HK-2 (cell line): ENCODE results near the gene WDR54.

Experiments
- DNase-seq: peaks from one replicate; pipeline ENCODE4 v3.0.0-alpha.2; 2018; ENCODE audit not compliant: unreplicated experiment

The WDR54 gene, protein sequence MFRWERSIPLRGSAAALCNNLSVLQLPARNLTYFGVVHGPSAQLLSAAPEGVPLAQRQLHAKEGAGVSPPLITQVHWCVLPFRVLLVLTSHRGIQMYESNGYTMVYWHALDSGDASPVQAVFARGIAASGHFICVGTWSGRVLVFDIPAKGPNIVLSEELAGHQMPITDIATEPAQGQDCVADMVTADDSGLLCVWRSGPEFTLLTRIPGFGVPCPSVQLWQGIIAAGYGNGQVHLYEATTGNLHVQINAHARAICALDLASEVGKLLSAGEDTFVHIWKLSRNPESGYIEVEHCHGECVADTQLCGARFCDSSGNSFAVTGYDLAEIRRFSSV

GRCh38 chr2:74421221-74421870, at the start of gene WDR54, which contains the start of gene C2orf81:
Gene WDR54, plus strand, starts transcription at chr2:74421730. Its CDS starts 424 bp downstream, at chr2:74422154.
Gene C2orf81, minus strand, starts transcription at chr2:74421619. Its CDS starts 59 bp downstream, at chr2:74421560.
- DNase-seq: no peak

- no peak for DNase-seq
These were observed 48.9 kb upstream of the WDR54 start for GRCh38 chr2:74372674-74373073.

- no peak for DNase-seq
These were observed 48.3 kb upstream of the WDR54 start for GRCh38 chr2:74373221-74373676.

GRCh38 chr2:74373985-74374384, 47.5 kb upstream of the WDR54 start:
- no peak for DNase-seq

DNA sequence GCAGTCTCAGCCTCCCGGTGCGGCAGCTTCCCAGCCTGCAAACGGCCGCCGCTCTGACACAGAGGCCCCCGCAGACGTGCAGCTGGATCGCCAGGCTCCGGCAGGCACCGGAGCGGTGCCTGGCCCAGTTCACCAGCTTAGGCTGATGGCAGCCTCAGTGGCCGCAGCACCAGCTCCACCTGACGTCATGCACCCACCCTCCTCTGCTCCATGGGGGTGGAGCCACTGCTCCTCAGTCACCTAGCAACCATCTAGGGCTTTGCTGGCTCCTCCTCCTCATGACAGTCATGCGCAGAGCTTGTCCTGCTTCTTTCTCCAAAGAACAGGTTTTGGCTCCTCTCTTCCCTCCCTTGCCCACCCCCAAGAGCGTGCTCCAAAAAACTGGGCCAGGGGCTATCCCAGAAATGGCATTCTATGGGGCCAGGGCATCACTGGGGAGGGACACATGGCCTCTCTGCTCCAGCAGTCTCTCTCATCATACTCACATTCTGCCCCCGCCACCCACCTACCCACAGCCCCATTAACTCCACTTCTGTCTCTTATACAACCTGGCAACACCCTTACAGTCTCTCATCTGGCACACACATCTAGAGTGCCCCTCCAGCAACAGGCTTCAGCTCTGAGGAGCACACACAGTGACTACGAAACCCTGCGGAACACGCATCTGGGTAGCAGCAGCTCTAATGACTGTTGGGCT, 46.9 kb upstream of the WDR54 start:
- no peak for DNase-seq

DNA sequence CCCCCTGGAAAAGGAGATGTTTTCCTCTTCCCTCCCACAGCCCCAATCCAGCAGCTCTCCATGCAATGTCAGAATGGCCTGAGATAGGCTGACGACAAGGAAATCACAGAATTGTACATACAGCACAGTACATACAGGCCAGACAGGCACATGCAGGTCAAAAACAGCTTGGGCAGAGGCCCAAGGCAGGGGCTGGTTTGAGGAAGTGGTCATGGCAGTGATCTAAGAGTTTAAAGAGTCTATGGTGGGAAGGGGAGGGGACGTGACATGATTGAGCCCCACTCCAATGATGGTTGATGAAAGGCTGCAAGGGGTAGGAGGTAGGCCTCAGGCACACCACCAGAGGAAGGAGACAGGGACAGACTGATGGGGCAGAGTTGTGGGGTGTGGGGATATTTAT, 45.7 kb upstream of the WDR54 start:
- DNase-seq: no peak

DNA sequence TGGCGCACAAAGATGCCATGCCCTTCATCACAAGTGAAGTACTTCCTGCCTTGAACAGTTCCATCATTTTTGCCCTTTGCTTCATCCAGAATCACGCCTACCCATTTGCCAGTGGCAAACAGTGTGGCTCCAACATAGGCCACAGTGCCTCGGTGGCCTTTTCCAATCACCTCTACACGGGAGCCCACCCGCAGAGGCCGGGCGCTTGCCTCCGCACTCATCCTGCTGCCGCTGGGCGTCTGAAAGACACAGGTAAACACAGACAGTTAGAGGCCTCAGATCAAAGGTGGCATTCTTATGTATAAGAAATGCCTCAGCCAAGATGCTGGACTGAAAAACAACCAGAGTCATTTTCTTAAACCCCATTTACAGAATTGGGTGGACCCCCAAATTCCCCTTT, 43.5 kb upstream of the WDR54 start:
- no peak for DNase-seq

DNA sequence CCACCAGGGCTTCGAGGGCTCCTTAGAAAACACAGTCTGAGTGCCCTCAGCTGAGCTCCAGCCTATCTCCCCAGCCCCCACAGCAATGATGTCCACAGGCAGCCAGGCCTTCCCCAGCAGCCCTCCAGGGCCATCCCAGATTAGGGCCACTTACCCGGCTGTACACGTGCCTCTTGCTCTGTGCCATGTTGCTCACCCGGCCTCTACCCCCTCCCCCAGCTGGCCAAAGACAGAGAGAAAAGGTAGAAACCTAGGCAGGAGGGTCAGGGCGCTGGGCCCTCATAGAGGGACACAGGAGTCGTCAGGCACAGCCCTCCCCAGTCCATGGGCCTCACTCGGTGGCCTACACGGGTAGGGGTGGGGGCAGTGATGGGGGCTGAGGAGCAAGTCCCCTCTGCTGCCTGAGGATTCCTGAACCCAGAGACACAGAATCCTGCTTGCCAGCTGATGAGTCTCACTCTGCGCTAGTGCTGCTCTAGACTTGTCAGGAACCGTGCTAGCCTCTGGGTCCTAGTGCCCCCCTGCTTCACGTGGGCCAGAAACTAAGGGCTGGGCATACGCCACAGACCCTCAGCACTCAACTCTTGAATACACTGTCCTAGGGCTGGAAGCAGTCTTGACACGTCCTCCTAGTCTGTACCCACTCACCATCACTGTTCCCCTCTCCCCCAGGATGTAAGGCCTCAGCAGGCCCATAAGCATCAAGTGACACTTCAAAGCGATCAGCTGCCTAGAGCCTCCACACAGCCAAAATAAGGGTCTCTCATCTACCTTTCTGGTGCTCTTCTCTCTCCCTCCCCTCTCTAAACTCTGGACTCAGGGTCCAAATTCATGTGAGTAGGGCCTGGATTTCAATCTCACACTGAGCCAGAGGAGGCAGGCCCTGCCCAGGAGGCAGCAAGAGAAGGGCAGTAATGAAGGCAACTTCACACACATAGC, 41.4 kb upstream of the WDR54 start, which contains the start of gene DCTN1:
Gene DCTN1, minus strand, starts transcription at position 461 of the 939 bp plus-strand sequence. Its CDS starts 274 bp downstream, at position 187.
- peak; percentile 48 for DNase-seq

DNA sequence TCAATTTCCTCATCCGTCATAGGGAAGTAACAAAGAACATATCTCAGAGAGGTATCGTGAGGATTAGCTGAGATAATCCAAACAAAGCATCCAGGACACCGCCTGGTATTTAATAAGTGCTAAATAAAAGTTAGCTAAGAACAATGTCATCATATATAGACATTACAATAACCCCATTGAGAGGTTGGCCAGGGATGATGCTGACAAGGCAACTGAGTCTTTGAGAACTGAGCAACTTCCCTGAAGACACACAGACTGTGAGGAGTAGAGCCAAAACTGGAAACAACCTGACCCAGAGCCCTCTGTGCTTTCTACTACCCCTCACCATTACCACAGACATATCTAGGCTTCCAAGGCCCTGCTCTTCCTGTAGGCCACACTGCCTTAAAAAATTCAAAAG, 39.8 kb upstream of the WDR54 start:
- DNase-seq: no peak

- DNase-seq: no peak
These were observed 38.3 kb upstream of the WDR54 start for GRCh38 chr2:74383254-74383653.

GRCh38 chr2:74384051-74384450, 37.5 kb upstream of the WDR54 start:
- DNase-seq: no peak

DNA sequence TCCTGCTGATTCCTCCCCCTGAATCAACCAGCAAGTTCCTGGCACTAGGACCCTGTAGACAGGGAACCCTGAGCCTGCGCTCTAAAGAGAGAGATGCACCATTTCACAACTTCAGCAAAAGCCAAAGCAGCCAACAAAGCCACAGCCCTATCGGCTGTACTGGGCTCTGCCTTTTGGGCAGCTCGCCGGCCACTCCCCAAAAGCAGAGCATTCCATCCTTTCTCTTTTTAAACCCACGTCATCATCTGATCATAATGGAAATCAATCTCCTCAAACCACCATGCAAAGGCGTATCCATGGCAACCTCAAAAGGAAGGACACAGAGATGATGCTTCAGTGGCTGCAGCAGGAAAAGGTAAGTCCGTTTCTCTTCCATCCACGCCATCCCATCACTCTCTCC, 36.1 kb upstream of the WDR54 start:
- no peak for DNase-seq

GRCh38 chr2:74387346-74387745, 34.2 kb upstream of the WDR54 start:
- no peak for DNase-seq

DNA sequence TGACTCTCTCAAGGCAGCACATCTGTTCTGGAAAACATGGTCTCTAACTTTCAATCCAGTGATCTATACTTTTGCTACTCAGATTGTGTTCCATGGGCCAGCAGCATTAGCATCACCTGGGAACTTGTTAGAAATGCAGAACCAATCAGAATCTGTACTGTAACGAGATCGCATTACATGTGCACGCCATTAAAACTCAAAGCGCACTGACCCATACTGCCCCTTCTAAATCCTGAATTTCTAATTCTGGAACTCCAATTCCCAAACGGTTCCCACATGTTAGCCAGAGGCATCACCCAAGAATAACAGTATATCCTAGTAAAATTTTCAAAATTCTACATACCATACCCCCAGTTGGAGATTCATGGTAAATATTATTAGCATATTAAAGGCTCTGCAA, 30.9 kb upstream of the WDR54 start:
- DNase-seq: no peak

GRCh38 chr2:74391209-74391579, 30.3 kb upstream of the WDR54 start:
- no peak for DNase-seq

- peak; percentile 94 for DNase-seq
These were observed 29.7 kb upstream of the WDR54 start for GRCh38 chr2:74391580-74392448.

DNA sequence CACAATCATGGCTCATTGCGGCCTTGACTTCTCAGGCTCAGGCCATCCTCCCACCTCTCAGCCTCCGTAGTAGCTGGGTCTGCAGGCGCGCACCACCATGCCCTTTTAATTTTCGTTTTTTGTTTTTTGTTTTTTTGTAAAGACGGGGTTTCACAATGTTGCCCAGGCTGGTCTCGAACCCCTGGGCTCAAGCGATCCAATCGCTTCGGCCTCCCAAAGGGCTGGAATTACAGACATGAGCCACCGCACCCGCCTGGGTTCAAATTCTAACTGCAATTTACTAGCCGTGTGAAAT, 29.1 kb upstream of the WDR54 start:
- DNase-seq: no peak

DNA sequence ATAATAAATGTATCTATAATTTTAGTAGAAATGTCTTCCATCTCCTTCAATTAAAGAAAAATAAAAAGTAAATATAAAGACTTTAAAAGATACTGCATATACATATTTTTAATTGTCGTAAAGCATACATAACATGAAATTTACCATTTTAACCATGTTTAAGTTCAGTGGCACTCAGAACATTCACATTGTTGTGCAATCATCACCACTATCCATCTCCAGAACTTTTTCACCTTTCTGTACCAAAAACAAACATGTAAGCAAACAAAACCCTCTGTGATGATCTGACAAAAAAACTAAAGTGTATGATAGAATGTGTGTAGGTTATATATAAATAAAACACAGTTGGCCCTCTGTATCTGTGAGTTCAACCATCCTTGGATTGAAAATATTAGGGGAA, 28.0 kb upstream of the WDR54 start:
- no peak for DNase-seq

GRCh38 chr2:74396149-74396548, 25.4 kb upstream of the WDR54 start:
- no peak for DNase-seq

DNA sequence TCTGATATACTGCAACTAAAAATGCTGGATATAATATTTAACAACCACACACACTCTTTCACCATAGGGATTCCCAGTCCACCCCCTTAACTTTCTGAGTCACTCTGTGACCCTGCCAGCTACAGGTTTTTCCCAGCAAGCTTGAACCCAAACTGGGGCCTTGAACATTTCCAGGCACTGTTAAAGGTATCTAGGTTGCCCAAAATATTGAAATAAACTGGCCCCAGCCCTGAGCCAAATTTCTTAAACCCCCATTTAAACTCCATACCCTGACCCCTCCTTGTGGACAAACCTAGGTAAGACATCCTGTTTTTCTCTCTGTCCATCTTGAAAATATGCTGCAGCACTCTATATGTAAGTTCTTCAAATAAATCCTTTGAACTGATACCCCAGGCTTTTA, 21.7 kb upstream of the WDR54 start:
- no peak for DNase-seq

DNA sequence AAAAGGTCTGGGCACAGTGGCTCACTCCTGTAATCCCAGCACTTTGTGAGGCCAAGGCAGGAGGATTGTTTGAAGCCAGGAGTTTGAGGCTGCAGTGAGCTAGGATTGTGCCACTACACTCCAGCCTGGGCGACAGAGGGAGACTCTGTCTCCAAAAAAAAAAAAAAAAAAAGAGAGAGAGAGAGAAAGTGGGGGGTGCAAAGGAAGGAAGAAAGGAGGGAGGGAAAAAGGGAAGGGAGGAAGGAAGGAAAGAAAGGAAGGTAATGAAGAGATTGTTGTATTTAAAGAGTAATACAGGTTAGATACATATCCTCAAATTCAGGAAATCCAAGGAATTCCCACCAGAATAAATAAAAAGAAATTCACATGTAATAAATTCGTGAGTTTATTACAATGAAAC, 19.6 kb upstream of the WDR54 start:
- no peak for DNase-seq
